GM12878 (cell line): ENCODE measurements around the gene ITGA3.

ENCODE experiments used
- BHLHE40 ChIP-seq, 2 experiments: fragments of 450-650 bp in 1 of 2; IDR thresholded peaks; 2 replicates each; pipeline ENCODE4 v1.6.1; 2011 to 2017; ENCODE audit warnings: low read depth in 2 of 2, borderline replicate concordance in 1 of 2, improper control_type of control experiment in 1 of 2, low read length in 1 of 2, mild to moderate bottlenecking in 1 of 2
- CHD2 ChIP-seq: IDR thresholded peaks from 2 replicates; pipeline ENCODE4 v1.6.1; 2011; ENCODE audit warnings: low read depth, low read length, improper control_type of control experiment, borderline replicate concordance
- EP300 ChIP-seq, 2 experiments: fragments of 150-350 bp in 1 of 2; IDR thresholded peaks; 2 replicates each; pipeline ENCODE4 v1.6.1; 2011 to 2012; ENCODE audit warnings: low read depth in 2 of 2, low read length in 2 of 2, borderline replicate concordance in 1 of 2, improper control_type of control experiment in 1 of 2, inconsistent platforms in 1 of 2; ENCODE audit not compliant: control insufficient read depth in 1 of 2
- ETV6 ChIP-seq, 2 experiments: fragments of 450-650 bp in 1 of 2; IDR thresholded peaks in 1 of 2; conservative IDR thresholded peaks in 1 of 2; 2 replicates each; pipeline ENCODE4 v1.6.1; 2014; ENCODE audit warnings: antibody characterized with exemption in 1 of 2, borderline replicate concordance in 1 of 2, low read depth in 1 of 2, mild to moderate bottlenecking in 1 of 2, moderate library complexity in 1 of 2
- EZH2 ChIP-seq: IDR thresholded peaks from 2 replicates; pipeline ENCODE4 v1.6.1; 2012; ENCODE audit warnings: low read depth, mild to moderate bottlenecking, control low read depth, inconsistent platforms, low read length, borderline replicate concordance; ENCODE audit not compliant: control insufficient read depth
- KDM1A ChIP-seq: fragments of 200-600 bp; sonication (generic); IDR thresholded peaks from 2 replicates; pipeline ENCODE4 v1.6.1; 2016; ENCODE audit warnings: borderline replicate concordance
- MXI1 ChIP-seq: fragments of 150-350 bp; IDR thresholded peaks from 2 replicates; pipeline ENCODE4 v1.6.1; 2011; ENCODE audit warnings: low read depth, mild to moderate bottlenecking, inconsistent platforms, low read length, improper control_type of control experiment
- POLR2A ChIP-seq: IDR thresholded peaks from 2 replicates; pipeline ENCODE4 v1.6.1; 2011; ENCODE audit warnings: low read depth, mild to moderate bottlenecking, low read length
- POLR2AphosphoS5 ChIP-seq: IDR thresholded peaks from 2 replicates; pipeline ENCODE4 v1.6.1; 2011; ENCODE audit warnings: mild to moderate bottlenecking, low read length, inconsistent platforms
- YY1 ChIP-seq: IDR thresholded peaks from 2 replicates; pipeline ENCODE4 v1.6.1; 2011; ENCODE audit warnings: low read depth, mild to moderate bottlenecking, low read length
- ZNF24 ChIP-seq: fragments of 450-650 bp; IDR thresholded peaks from 2 replicates; pipeline ENCODE4 v1.6.1; 2017; ENCODE audit warnings: antibody characterized with exemption, mild to moderate bottlenecking
- TF ChIP-seq, protein P1 (sequence below), 3 experiments: IDR thresholded peaks in 2 of 3; conservative IDR thresholded peaks in 1 of 3; 2 replicates each; pipeline ENCODE4 v1.5.1; 2011; ENCODE audit warnings: low read depth in 3 of 3, low read length in 3 of 3, mild to moderate bottlenecking in 3 of 3, control low read depth in 2 of 3, moderate library complexity in 2 of 3, inconsistent platforms in 1 of 3, mixed read lengths in 1 of 3; ENCODE audit not compliant: control insufficient read depth in 2 of 3, insufficient read depth in 1 of 3; ENCODE audit errors: extremely low read depth in 1 of 3
- TF ChIP-seq, protein P2 (sequence below): fragments of 450-650 bp; IDR thresholded peaks from 2 replicates; pipeline ENCODE4 v1.6.1; 2017; ENCODE audit warnings: mild to moderate bottlenecking, moderate library complexity

DNA sequence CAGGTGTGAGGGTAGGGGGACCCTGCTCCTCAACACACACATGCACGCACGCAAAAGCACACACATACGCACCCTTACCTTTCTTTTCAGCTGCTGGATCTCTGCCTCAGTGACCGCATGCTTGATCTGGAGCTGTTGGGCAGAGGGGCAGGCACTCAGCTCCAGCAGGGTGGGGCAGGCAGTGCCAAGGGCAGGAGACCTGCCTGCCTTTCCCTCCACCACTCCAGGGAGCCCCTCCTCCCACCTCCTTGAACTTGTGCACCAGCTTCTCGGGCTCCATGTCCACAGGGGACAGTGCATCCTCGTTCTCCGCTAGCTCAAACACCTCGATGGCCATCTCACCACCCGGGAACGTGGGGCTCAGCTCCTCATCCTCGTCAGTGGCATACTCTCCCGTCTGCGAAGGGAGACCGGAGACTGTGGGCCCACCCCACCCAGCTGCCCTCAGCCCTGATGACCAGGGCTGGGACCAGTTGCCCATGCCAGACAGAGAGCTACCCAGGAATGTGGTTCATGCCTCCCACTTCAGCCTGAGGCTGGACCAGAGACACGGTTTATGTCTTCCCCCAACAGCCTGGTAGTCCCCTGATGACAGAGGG is 83.4 kb downstream of the ITGA3 start:
- TF ChIP-seq ZNF24 (no peak), CHD2 (no peak), ETV6 (conservative IDR thresholded peaks at IDR 0.05 in 1 of 2, IDR thresholded peaks at IDR 0.05 in 1 of 2; ENCODE audit: borderline replicate concordance in 1 of 2, low read depth in 1 of 2) (no peak), KDM1A (no peak), EZH2 (no peak), POLR2AphosphoS5 (no peak), EP300 (IDR thresholded peaks at IDR 0.05; ENCODE audit: borderline replicate concordance in 1 of 2, control insufficient read depth in 1 of 2, low read depth in 2 of 2, low read length in 2 of 2) (no peak), MXI1 (no peak), POLR2A (no peak; the same call in 1 of the 2 replicates), BHLHE40 (IDR thresholded peaks at IDR 0.05; ENCODE audit: borderline replicate concordance in 1 of 2, low read depth in 2 of 2, low read length in 1 of 2) (no peak), YY1 (no peak)
- TF ChIP-seq, protein P1, sequence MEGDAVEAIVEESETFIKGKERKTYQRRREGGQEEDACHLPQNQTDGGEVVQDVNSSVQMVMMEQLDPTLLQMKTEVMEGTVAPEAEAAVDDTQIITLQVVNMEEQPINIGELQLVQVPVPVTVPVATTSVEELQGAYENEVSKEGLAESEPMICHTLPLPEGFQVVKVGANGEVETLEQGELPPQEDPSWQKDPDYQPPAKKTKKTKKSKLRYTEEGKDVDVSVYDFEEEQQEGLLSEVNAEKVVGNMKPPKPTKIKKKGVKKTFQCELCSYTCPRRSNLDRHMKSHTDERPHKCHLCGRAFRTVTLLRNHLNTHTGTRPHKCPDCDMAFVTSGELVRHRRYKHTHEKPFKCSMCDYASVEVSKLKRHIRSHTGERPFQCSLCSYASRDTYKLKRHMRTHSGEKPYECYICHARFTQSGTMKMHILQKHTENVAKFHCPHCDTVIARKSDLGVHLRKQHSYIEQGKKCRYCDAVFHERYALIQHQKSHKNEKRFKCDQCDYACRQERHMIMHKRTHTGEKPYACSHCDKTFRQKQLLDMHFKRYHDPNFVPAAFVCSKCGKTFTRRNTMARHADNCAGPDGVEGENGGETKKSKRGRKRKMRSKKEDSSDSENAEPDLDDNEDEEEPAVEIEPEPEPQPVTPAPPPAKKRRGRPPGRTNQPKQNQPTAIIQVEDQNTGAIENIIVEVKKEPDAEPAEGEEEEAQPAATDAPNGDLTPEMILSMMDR (IDR thresholded peaks at IDR 0.05 in 2 of 3, conservative IDR thresholded peaks at IDR 0.05 in 1 of 3; ENCODE audit: control insufficient read depth in 2 of 3, extremely low read depth in 1 of 3, insufficient read depth in 1 of 3, low read depth in 3 of 3, low read length in 3 of 3), result no peak
- TF ChIP-seq, protein P2, sequence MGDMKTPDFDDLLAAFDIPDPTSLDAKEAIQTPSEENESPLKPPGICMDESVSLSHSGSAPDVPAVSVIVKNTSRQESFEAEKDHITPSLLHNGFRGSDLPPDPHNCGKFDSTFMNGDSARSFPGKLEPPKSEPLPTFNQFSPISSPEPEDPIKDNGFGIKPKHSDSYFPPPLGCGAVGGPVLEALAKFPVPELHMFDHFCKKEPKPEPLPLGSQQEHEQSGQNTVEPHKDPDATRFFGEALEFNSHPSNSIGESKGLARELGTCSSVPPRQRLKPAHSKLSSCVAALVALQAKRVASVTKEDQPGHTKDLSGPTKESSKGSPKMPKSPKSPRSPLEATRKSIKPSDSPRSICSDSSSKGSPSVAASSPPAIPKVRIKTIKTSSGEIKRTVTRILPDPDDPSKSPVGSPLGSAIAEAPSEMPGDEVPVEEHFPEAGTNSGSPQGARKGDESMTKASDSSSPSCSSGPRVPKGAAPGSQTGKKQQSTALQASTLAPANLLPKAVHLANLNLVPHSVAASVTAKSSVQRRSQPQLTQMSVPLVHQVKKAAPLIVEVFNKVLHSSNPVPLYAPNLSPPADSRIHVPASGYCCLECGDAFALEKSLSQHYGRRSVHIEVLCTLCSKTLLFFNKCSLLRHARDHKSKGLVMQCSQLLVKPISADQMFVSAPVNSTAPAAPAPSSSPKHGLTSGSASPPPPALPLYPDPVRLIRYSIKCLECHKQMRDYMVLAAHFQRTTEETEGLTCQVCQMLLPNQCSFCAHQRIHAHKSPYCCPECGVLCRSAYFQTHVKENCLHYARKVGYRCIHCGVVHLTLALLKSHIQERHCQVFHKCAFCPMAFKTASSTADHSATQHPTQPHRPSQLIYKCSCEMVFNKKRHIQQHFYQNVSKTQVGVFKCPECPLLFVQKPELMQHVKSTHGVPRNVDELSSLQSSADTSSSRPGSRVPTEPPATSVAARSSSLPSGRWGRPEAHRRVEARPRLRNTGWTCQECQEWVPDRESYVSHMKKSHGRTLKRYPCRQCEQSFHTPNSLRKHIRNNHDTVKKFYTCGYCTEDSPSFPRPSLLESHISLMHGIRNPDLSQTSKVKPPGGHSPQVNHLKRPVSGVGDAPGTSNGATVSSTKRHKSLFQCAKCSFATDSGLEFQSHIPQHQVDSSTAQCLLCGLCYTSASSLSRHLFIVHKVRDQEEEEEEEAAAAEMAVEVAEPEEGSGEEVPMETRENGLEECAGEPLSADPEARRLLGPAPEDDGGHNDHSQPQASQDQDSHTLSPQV, result no peak
